Duodenal mucosa (tissue), 2 donors: ENCODE measurements around the gene BCKDHA.

Experiments
- H3K27ac ChIP-seq: one replicate; pipeline ENCODE4 v1.7.0; 2013; ENCODE audit warnings: low read depth, low read length
- H3K27me3 ChIP-seq, 2 donors: one replicate each; pipeline ENCODE4 v1.7.0; 2013; ENCODE audit warnings: low read length in 2 of 2, control low read depth in 1 of 2; ENCODE audit not compliant: insufficient read depth in 2 of 2, control insufficient read depth in 1 of 2
- H3K36me3 ChIP-seq, 2 donors: one replicate each; pipeline ENCODE4 v1.7.0; 2013; ENCODE audit warnings: low read length in 2 of 2, control low read depth in 1 of 2; ENCODE audit not compliant: insufficient read depth in 2 of 2, control insufficient read depth in 1 of 2
- H3K4me1 ChIP-seq, 2 donors: one replicate each; pipeline ENCODE4 v1.7.0; 2013; ENCODE audit warnings: low read length in 2 of 2, control low read depth in 1 of 2; ENCODE audit not compliant: insufficient read depth in 2 of 2, control insufficient read depth in 1 of 2
- H3K4me3 ChIP-seq, 2 donors: one replicate each; pipeline ENCODE4 v1.7.0; 2013; ENCODE audit warnings: low read length in 2 of 2, low read depth in 1 of 2
- H3K9ac ChIP-seq, 2 donors: one replicate each; pipeline ENCODE4 v1.7.0; 2013; ENCODE audit warnings: low read length in 2 of 2, low read depth in 1 of 2
- H3K9me3 ChIP-seq, 2 donors: one replicate each; pipeline ENCODE4 v1.7.0; 2013; ENCODE audit warnings: low read length in 2 of 2, control low read depth in 1 of 2; ENCODE audit not compliant: control insufficient read depth in 1 of 2

The BCKDHA gene

GRCh38 chr19:41425174-41426115 lies 27.8 kb downstream of the BCKDHA start:
- peak overlapping the region; percentile 76 to 82 for H3K4me3 ChIP-seq
- peaks cover 62 to 69% of the 10 kb centered on the region in 2 donors for H3K4me1 ChIP-seq
- peaks cover 26 to 30% of the 10 kb centered on the region in 2 donors for H3K36me3 ChIP-seq

GRCh38 chr19:41426116-41426841 lies 28.7 kb downstream of the BCKDHA start:
- Histone ChIP-seq H3K4me1 (peaks cover 54 to 60% of the 10 kb centered on the region in 2 donors), H3K27ac (peak overlapping the region; percentile 55), H3K36me3 (peaks cover 25 to 31% of the 10 kb centered on the region in 2 donors), H3K4me3 (peak overlapping the region; percentile 76 to 82), H3K9ac (peak overlapping the region; percentile 92 to 97), H3K27me3 (no peaks in the 10 kb centered on the region), H3K9me3 (no peaks in the 10 kb centered on the region)

More at GRCh38 chr19:41425174-41426115, 27.8 kb downstream of the BCKDHA start:
- peak overlapping the region; percentile 92 to 97 for H3K9ac ChIP-seq
- no peaks in the 10 kb centered on the region for H3K9me3 ChIP-seq
- no peaks in the 10 kb centered on the region for H3K27me3 ChIP-seq
- H3K27ac ChIP-seq = peak overlapping the region; percentile 55

- H3K4me3 ChIP-seq = peak within 1 kb of the TSS; percentile 76 to 82
- no peaks in the 10 kb centered on the region for H3K9me3 ChIP-seq
- H3K9ac ChIP-seq = peak within 1 kb of the TSS; percentile 92 to 97
- H3K36me3 ChIP-seq = peaks cover 21 to 33% of the 10 kb centered on the region in 2 donors
- H3K27ac ChIP-seq = peak within 1 kb of the TSS; percentile 92
- H3K27me3 ChIP-seq = no peaks in the 10 kb centered on the region
- H3K4me1 ChIP-seq = peaks cover 52 to 58% of the 10 kb centered on the region in 2 donors
These were observed 29.5 kb downstream of the BCKDHA start, which contains the start of gene B3GNT8 for GRCh38 chr19:41426952-41427646. Gene B3GNT8, minus strand, starts transcription at chr19:41427374. Its CDS starts 596 bp downstream, at chr19:41426778.

- Histone ChIP-seq H3K36me3 (peaks cover 15 to 33% of the 10 kb centered on the region in 2 donors), H3K4me3 (peak overlapping the region; percentile 76), H3K27ac (peak overlapping the region; percentile 92), H3K9me3 (no peaks in the 10 kb centered on the region), H3K27me3 (no peaks in the 10 kb centered on the region), H3K4me1 (peaks cover 46 to 56% of the 10 kb centered on the region in 2 donors), H3K9ac (peak overlapping the region; percentile 88 to 97)
These were observed 30.2 kb downstream of the BCKDHA start for GRCh38 chr19:41427647-41428480.

- peak overlapping the region; percentile 76 for H3K4me3 ChIP-seq
These were observed 30.9 kb downstream of the BCKDHA start for GRCh38 chr19:41428481-41428859.

GRCh38 chr19:41430922-41431321 lies 33.3 kb downstream of the BCKDHA start:
- peaks cover 24 to 45% of the 10 kb centered on the region in 2 donors for H3K4me1 ChIP-seq
- H3K27ac ChIP-seq = no peak overlapping the region
- H3K27me3 ChIP-seq = no peaks in the 10 kb centered on the region
- H3K9ac ChIP-seq = no peak overlapping the region
- H3K9me3 ChIP-seq = no peaks in the 10 kb centered on the region
- no peak overlapping the region for H3K4me3 ChIP-seq
- H3K36me3 ChIP-seq = peaks cover 9 to 26% of the 10 kb centered on the region in 2 donors

More at GRCh38 chr19:41428481-41428859, 30.9 kb downstream of the BCKDHA start:
- Histone ChIP-seq H3K4me1 (peaks cover 43 to 56% of the 10 kb centered on the region in 2 donors), H3K36me3 (peaks cover 17 to 35% of the 10 kb centered on the region in 2 donors), H3K27ac (peak overlapping the region; percentile 11), H3K27me3 (no peaks in the 10 kb centered on the region), H3K9me3 (no peaks in the 10 kb centered on the region), H3K9ac (peak overlapping the region; percentile 88 to 97)

GRCh38 chr19:41431426-41432386 lies 34.1 kb downstream of the BCKDHA start:
- H3K9ac ChIP-seq = no peak overlapping the region
- H3K27me3 ChIP-seq = no peaks in the 10 kb centered on the region
- no peak overlapping the region for H3K27ac ChIP-seq
- H3K4me3 ChIP-seq = no peak overlapping the region
- H3K36me3 ChIP-seq = peaks cover 9 to 26% of the 10 kb centered on the region in 2 donors
- H3K9me3 ChIP-seq = no peaks in the 10 kb centered on the region
- peaks cover 22 to 37% of the 10 kb centered on the region in 2 donors for H3K4me1 ChIP-seq

- H3K36me3 ChIP-seq = peaks cover 9 to 32% of the 10 kb centered on the region in 2 donors
- H3K4me1 ChIP-seq = peaks cover 21 to 43% of the 10 kb centered on the region in 2 donors
- H3K9ac ChIP-seq = no peak overlapping the region
- H3K27ac ChIP-seq = no peak overlapping the region
- no peaks in the 10 kb centered on the region for H3K9me3 ChIP-seq
- no peaks in the 10 kb centered on the region for H3K27me3 ChIP-seq
- H3K4me3 ChIP-seq = no peak overlapping the region
These were observed 35.6 kb downstream of the BCKDHA start for GRCh38 chr19:41433171-41433570.
